HG02840 (cell line): ENCODE results near the gene CERT1.
"Not testable (repeated sequence)": the region's sequence is repeated elsewhere in the genome, so short reads cannot be mapped to it uniquely, and the experiment has no call there.

Experiments
- ATAC-seq: cut with Tn5 transposase; IDR thresholded peaks from one replicate; pipeline ENCODE4 v1.9.1; 2021; ENCODE audit warnings: mild to moderate bottlenecking, moderate library complexity, moderate number of reproducible peaks; ENCODE audit not compliant: unreplicated experiment, low FRiP score

CERT1 gene

GRCh38 chr5:75358117-75358516 is 153.3 kb downstream of the CERT1 start:
- no peak for ATAC-seq

- ATAC-seq = no peak
These were observed 154.7 kb downstream of the CERT1 start for GRCh38 chr5:75356719-75357118.

- no peak for ATAC-seq
These were observed 156.2 kb downstream of the CERT1 start for GRCh38 chr5:75355236-75355635.

- ATAC-seq = no peak
These were observed 160.1 kb downstream of the CERT1 start for GRCh38 chr5:75351139-75351926.

- ATAC-seq = no peak
These were observed 161.8 kb downstream of the CERT1 start for GRCh38 chr5:75349663-75350062.

- no peak for ATAC-seq
These were observed 163.2 kb downstream of the CERT1 start for GRCh38 chr5:75348241-75348640.

GRCh38 chr5:75342836-75343235 is 168.6 kb downstream of the CERT1 start:
- ATAC-seq = no peak

GRCh38 chr5:75341934-75342333 is 169.5 kb downstream of the CERT1 start:
- no peak for ATAC-seq

GRCh38 chr5:75340714-75341478 is 170.5 kb downstream of the CERT1 start:
- no peak for ATAC-seq

GRCh38 chr5:75338408-75338807 is 173.0 kb downstream of the CERT1 start:
- no peak for ATAC-seq

- ATAC-seq = peak; percentile 3
These were observed 173.9 kb downstream of the CERT1 start for GRCh38 chr5:75337366-75338021.

GRCh38 chr5:75336615-75337336 is 174.7 kb downstream of the CERT1 start, which contains the start of gene HMGCR:
Gene HMGCR (plus strand): TSS chr5:75337220. CDS start chr5:75342606, 5,386 bp downstream.
- peak; percentile 99 for ATAC-seq

- ATAC-seq = peak; percentile 0
These were observed 175.3 kb downstream of the CERT1 start for GRCh38 chr5:75335952-75336614.

- ATAC-seq = no peak
These were observed 175.9 kb downstream of the CERT1 start for GRCh38 chr5:75335486-75335885.

- not testable (repeated sequence) for ATAC-seq
These were observed 177.0 kb downstream of the CERT1 start for GRCh38 chr5:75334413-75334812.

- ATAC-seq = not testable (repeated sequence)
These were observed 177.7 kb downstream of the CERT1 start for GRCh38 chr5:75333759-75334158.

GRCh38 chr5:75331095-75332090 is 180.0 kb downstream of the CERT1 start:
- no peak for ATAC-seq

GRCh38 chr5:75330404-75330803 is 181.0 kb downstream of the CERT1 start:
- ATAC-seq = no peak
